Stimulated activated CD8-positive, alpha-beta memory T cell treated with anti-CD3 and anti-CD28 coated beads, Interleukin-4, amount 100 ng/mL, for 1 hour (primary cell): Measurements from ENCODE around the gene FAU.
A peak's percentile ranks its signal among the peaks of the same experiment; 100 is the strongest.

Experiments used
- DNase-seq, 2 donors: peaks; one replicate each; pipeline ENCODE4 v3.0.0-alpha.2; 2020; ENCODE audit warnings: low read depth in 2 of 2, low spot score in 1 of 2

Gene FAU

GRCh38 chr11:65108469-65109123, 13.3 kb downstream of the FAU start:
- no peak for DNase-seq

- no peak for DNase-seq
Measured at GRCh38 chr11:65107751-65108468, 14.0 kb downstream of the FAU start.

GRCh38 chr11:65107078-65107477, 14.9 kb downstream of the FAU start:
- DNase-seq, result no peak

- DNase-seq, result no peak
Measured at GRCh38 chr11:65104628-65105027, 17.3 kb downstream of the FAU start.

- no peak for DNase-seq
Measured at GRCh38 chr11:65103476-65103875, 18.5 kb downstream of the FAU start.

GRCh38 chr11:65102142-65103095, 19.5 kb downstream of the FAU start:
- DNase-seq, result no peak

- no peak for DNase-seq
Measured at GRCh38 chr11:65100674-65101350, 21.1 kb downstream of the FAU start.

- no peak for DNase-seq
Measured at GRCh38 chr11:65096926-65097325, 25.0 kb downstream of the FAU start.

- peak; percentile 72 for DNase-seq
Measured at GRCh38 chr11:65095974-65096806, 25.7 kb downstream of the FAU start, which contains the start of gene VPS51. VPS51 (plus strand) TSS chr11:65096214; CDS start chr11:65096251, 37 bp downstream.

GRCh38 chr11:65095427-65095826, 26.5 kb downstream of the FAU start:
- DNase-seq, result no peak

- no peak for DNase-seq
Measured at GRCh38 chr11:65090628-65091027, 31.3 kb downstream of the FAU start.

GRCh38 chr11:65089621-65090020, 32.3 kb downstream of the FAU start:
- no peak for DNase-seq

GRCh38 chr11:65087827-65088226, 34.1 kb downstream of the FAU start:
- DNase-seq, result no peak

GRCh38 chr11:65087216-65087615, 34.7 kb downstream of the FAU start:
- DNase-seq, result no peak

- no peak for DNase-seq
Measured at GRCh38 chr11:65086809-65087208, 35.1 kb downstream of the FAU start.

- DNase-seq, result no peak
Measured at GRCh38 chr11:65085446-65085845, 36.5 kb downstream of the FAU start.

- DNase-seq, result no peak
Measured at GRCh38 chr11:65084598-65085375, 37.1 kb downstream of the FAU start.

- DNase-seq, result peak; percentile 95 to 97
Measured at GRCh38 chr11:65083834-65084597, 37.9 kb downstream of the FAU start, which contains the start of the genes CDCA5 and ZFPL1. CDCA5 (minus strand) TSS chr11:65084040; CDS start chr11:65083978, 62 bp downstream. ZFPL1 (plus strand) TSS chr11:65084222; CDS start chr11:65084699, 477 bp downstream.
